KG1 (cell line): ENCODE results near the gene FAM53A.

Source experiments
- DNase-seq: peaks from one replicate; lab custom pipeline; 2025; lab: John Stamatoyannopoulos, UW

FAM53A gene

GRCh38 chr4:1623821-1624518 is 60.1 kb downstream of the FAM53A start:
- no peak for DNase-seq

- no peak for DNase-seq
These were observed 60.7 kb downstream of the FAM53A start for GRCh38 chr4:1623400-1623799.

GRCh38 chr4:1622956-1623355 is 61.2 kb downstream of the FAM53A start:
- no peak for DNase-seq

- DNase-seq = no peak
These were observed 61.9 kb downstream of the FAM53A start for GRCh38 chr4:1622238-1622637.

- no peak for DNase-seq
These were observed 62.6 kb downstream of the FAM53A start for GRCh38 chr4:1621526-1621925.

GRCh38 chr4:1619151-1619672 is 64.9 kb downstream of the FAM53A start:
- no peak for DNase-seq

- no peak for DNase-seq
These were observed 65.7 kb downstream of the FAM53A start for GRCh38 chr4:1618438-1618837.

- no peak for DNase-seq
These were observed 67.6 kb downstream of the FAM53A start for GRCh38 chr4:1616557-1616930.

- no peak for DNase-seq
These were observed 68.1 kb downstream of the FAM53A start for GRCh38 chr4:1615786-1616556.

- no peak for DNase-seq
These were observed 69.1 kb downstream of the FAM53A start for GRCh38 chr4:1614854-1615595.

GRCh38 chr4:1614502-1614853 is 69.6 kb downstream of the FAM53A start:
- DNase-seq = no peak

- DNase-seq = no peak
These were observed 70.1 kb downstream of the FAM53A start for GRCh38 chr4:1614049-1614448.

- DNase-seq = no peak
These were observed 71.0 kb downstream of the FAM53A start for GRCh38 chr4:1613099-1613495.

- no peak for DNase-seq
These were observed 71.6 kb downstream of the FAM53A start for GRCh38 chr4:1612278-1613098.

- no peak for DNase-seq
These were observed 72.6 kb downstream of the FAM53A start for GRCh38 chr4:1611501-1611870.

- no peak for DNase-seq
These were observed 73.2 kb downstream of the FAM53A start for GRCh38 chr4:1610791-1611500.

GRCh38 chr4:1609901-1610790 is 74.0 kb downstream of the FAM53A start:
- DNase-seq = no peak

GRCh38 chr4:1608821-1609500 is 75.2 kb downstream of the FAM53A start:
- no peak for DNase-seq

- no peak for DNase-seq
These were observed 75.8 kb downstream of the FAM53A start for GRCh38 chr4:1608196-1608820.
